Measurements from ENCODE around the gene CES5A.

CES5A gene

GRCh38 chr16:55875273-55875672, at the start of gene CES5A:
CES5A (minus strand) TSS chr16:55875373; CDS start chr16:55875221, 152 bp downstream.
- peaks cover 0 to 25% of the 10 kb centered on the region in 2 donors for H3K27me3 ChIP-seq

GRCh38 chr16:55922662-55923061, 47.5 kb upstream of the CES5A start:
- Histone ChIP-seq H3K4me1 (no peaks in the 10 kb centered on the region), H3K36me3 (no peaks in the 10 kb centered on the region), H3K4me3 (no peak overlapping the region), H3K27me3 (peaks cover 0 to 4% of the 10 kb centered on the region in 2 donors), H3K9me3 (peaks cover 0 to 6% (median 0%) of the 10 kb centered on the region in 3 donors), H3K27ac (no peak overlapping the region)
- no peak for DNase-seq
- TF ChIP-seq CTCF (IDR thresholded peaks at IDR 0.05) = no peak
- intact Hi-C loops (cut with DNase I; ENCODE audit: low total_unique reads) = no loop called here

More at GRCh38 chr16:55875273-55875672, at the start of gene CES5A:
- no peak within 1 kb of the TSS for H3K27ac ChIP-seq
- H3K9me3 ChIP-seq = no peaks in the 10 kb centered on the region
- H3K4me1 ChIP-seq = no peaks in the 10 kb centered on the region
- no peaks in the 10 kb centered on the region for H3K36me3 ChIP-seq
- TF ChIP-seq CTCF (IDR thresholded peaks at IDR 0.05) = no peak
- intact Hi-C loops (cut with DNase I; ENCODE audit: low total_unique reads) = no loop called here
- no peak for DNase-seq
- H3K4me3 ChIP-seq = no peak within 1 kb of the TSS

- peaks cover 0 to 6% (median 0%) of the 10 kb centered on the region in 3 donors for H3K9me3 ChIP-seq
- no peak for TF ChIP-seq CTCF (IDR thresholded peaks at IDR 0.05)
- intact Hi-C loops (cut with DNase I; ENCODE audit: low total_unique reads) = no loop called here
- H3K27me3 ChIP-seq = peaks cover 0 to 4% of the 10 kb centered on the region in 2 donors
- no peak overlapping the region for H3K27ac ChIP-seq
- no peaks in the 10 kb centered on the region for H3K36me3 ChIP-seq
- no peak overlapping the region for H3K4me3 ChIP-seq
- H3K4me1 ChIP-seq = no peaks in the 10 kb centered on the region
- DNase-seq = no peak
Measured at GRCh38 chr16:55917373-55918160, 42.4 kb upstream of the CES5A start.

- intact Hi-C loops (cut with DNase I; ENCODE audit: low total_unique reads) = no loop called here
- H3K27ac ChIP-seq = no peak overlapping the region
- peaks cover 0 to 9% (median 0%) of the 10 kb centered on the region in 3 donors for H3K9me3 ChIP-seq
- DNase-seq = no peak
- H3K27me3 ChIP-seq = peaks cover 0 to 4% of the 10 kb centered on the region in 2 donors
- no peak for TF ChIP-seq CTCF (IDR thresholded peaks at IDR 0.05)
- H3K4me1 ChIP-seq = peaks cover 0 to 6% (median 0%) of the 10 kb centered on the region in 4 donors
- no peaks in the 10 kb centered on the region for H3K36me3 ChIP-seq
- no peak overlapping the region for H3K4me3 ChIP-seq
Measured at GRCh38 chr16:55915096-55915827, 40.1 kb upstream of the CES5A start.

- no peak for DNase-seq
- H3K9me3 ChIP-seq = peaks cover 0 to 5% (median 0%) of the 10 kb centered on the region in 3 donors
- H3K27me3 ChIP-seq = peaks cover 0 to 4% of the 10 kb centered on the region in 2 donors
- H3K36me3 ChIP-seq = no peaks in the 10 kb centered on the region
- H3K4me3 ChIP-seq = no peak overlapping the region
- no peak overlapping the region for H3K27ac ChIP-seq
- intact Hi-C loops (cut with DNase I; ENCODE audit: low total_unique reads) = no loop called here
- peaks cover 0 to 6% (median 0%) of the 10 kb centered on the region in 4 donors for H3K4me1 ChIP-seq
- no peak for TF ChIP-seq CTCF (IDR thresholded peaks at IDR 0.05)
Measured at GRCh38 chr16:55914383-55914782, 39.2 kb upstream of the CES5A start.

All from tibial artery (tissue), 4 donors.